Endothelial cell of umbilical vein (primary cell): ENCODE measurements around the gene SERPINA12. TPM values are rescaled to one million over a fixed set of nuclear protein-coding genes. Genes with fewer than 3 reads are reported as not detected.

ENCODE experiments used
- BruUV-seq: library from RNA; stranded (reverse); fragments of 400-500 nt; replicated peaks from 2 replicates; lab custom pipeline; 2021; lab: Mats Ljungman, UMichigan
- CTCF ChIA-PET: fragments of 300-600, 350-600 bp; sonication (Branson Sonifier 250); formaldehyde crosslinking; loops from one replicate; lab custom pipeline; 2021; ENCODE audit warnings: antibody characterized with exemption, inconsistent platforms; lab: Charles Lee
- POLR2A ChIA-PET: fragments of 300-600, 350-600 bp; sonication (Branson Sonifier 250); formaldehyde crosslinking; loops from one replicate; lab custom pipeline; 2021; ENCODE audit warnings: antibody characterized with exemption, inconsistent platforms; lab: Charles Lee
- DNase-seq: peaks from one replicate; pipeline ENCODE4 v3.0.0-alpha.2; 2011; ENCODE audit warnings: low read depth, low spot score
- FAIRE-seq: peaks from 2 replicates; lab custom pipeline; 2011; peaks lifted over from hg19 to GRCh38; lab: Jason Lieb, UNC
- H2AFZ ChIP-seq: 2 replicates; pipeline ENCODE4 v1.6.0; 2012; ENCODE audit warnings: low read depth, low read length, control low read depth, inconsistent platforms
- H3K27ac ChIP-seq: 2 replicates; pipeline ENCODE4 v1.5.1; 2011; ENCODE audit warnings: low read depth, mild to moderate bottlenecking, control low read depth, low read length, moderate library complexity; ENCODE audit not compliant: insufficient read depth
- H3K27me3 ChIP-seq, 2 experiments: 2 replicates each; pipeline versions ENCODE4 v1.6.0 to v1.6.1; 2011; ENCODE audit warnings: low read length in 2 of 2, mixed read lengths in 1 of 2; ENCODE audit not compliant: control insufficient read depth in 2 of 2, insufficient read depth in 2 of 2
- H3K36me3 ChIP-seq, 2 experiments: 2 replicates in 1 of 2; 3 replicates in 1 of 2; pipeline ENCODE4 v1.5.1; 2011; ENCODE audit warnings: low read length in 2 of 2, mild to moderate bottlenecking in 1 of 2, moderate library complexity in 1 of 2; ENCODE audit not compliant: control insufficient read depth in 2 of 2, insufficient read depth in 2 of 2; ENCODE audit errors: extremely low read depth in 1 of 2
- H3K4me1 ChIP-seq: 3 replicates; pipeline ENCODE4 v1.5.1; 2011; ENCODE audit warnings: mild to moderate bottlenecking, low read length; ENCODE audit not compliant: control insufficient read depth, insufficient read depth; ENCODE audit errors: extremely low read depth
- H3K4me2 ChIP-seq: 2 replicates; pipeline ENCODE4 v1.6.1; 2011; ENCODE audit warnings: low read length, control low read depth, mixed read lengths; ENCODE audit not compliant: insufficient read depth
- H3K4me3 ChIP-seq, 3 experiments: fragments of 200-600 bp in 1 of 3; sonication (generic), shearing (Covaris generic) in 1 of 3; replicated peaks in 1 of 3; 2 replicates each; pipeline ENCODE4 v1.5.1; 2011 to 2016; ENCODE audit warnings: control low read depth in 3 of 3, low read length in 3 of 3, mild to moderate bottlenecking in 2 of 3, inconsistent platforms in 1 of 3, low read depth in 1 of 3, moderate library complexity in 1 of 3; ENCODE audit not compliant: insufficient read depth in 1 of 3
- H3K79me2 ChIP-seq: 2 replicates; pipeline ENCODE4 v1.6.0; 2012; ENCODE audit warnings: low read length, inconsistent platforms; ENCODE audit not compliant: control insufficient read depth, insufficient read depth
- H3K9ac ChIP-seq: replicated peaks from 2 replicates; pipeline ENCODE3; 2011; ENCODE audit warnings: low read length, control low read depth; ENCODE audit not compliant: insufficient read depth; ENCODE audit errors: extremely low read depth
- H3K9me1 ChIP-seq: replicated peaks from 3 replicates; pipeline ENCODE4 v1.6.0; 2011; ENCODE audit warnings: mild to moderate bottlenecking, low read length; ENCODE audit not compliant: control insufficient read depth, insufficient read depth; ENCODE audit errors: extremely low read depth
- H3K9me3 ChIP-seq: replicated peaks from 2 replicates; pipeline ENCODE4 v1.5.1; 2012; ENCODE audit warnings: low read length, inconsistent platforms; ENCODE audit not compliant: control insufficient read depth, insufficient read depth
- H4K20me1 ChIP-seq: replicated peaks from 2 replicates; pipeline ENCODE3; 2011; ENCODE audit warnings: mild to moderate bottlenecking, low read length; ENCODE audit not compliant: control insufficient read depth, insufficient read depth; ENCODE audit errors: extremely low read depth
- EZH2 ChIP-seq: IDR thresholded peaks from 2 replicates; pipeline ENCODE4 v1.6.1; 2012; ENCODE audit warnings: borderline replicate concordance, low read depth, mild to moderate bottlenecking, moderate library complexity, low read length, inconsistent platforms; ENCODE audit not compliant: severe bottlenecking
- FOS ChIP-seq: IDR thresholded peaks from 2 replicates; pipeline ENCODE4 v1.6.1; 2011; ENCODE audit warnings: mild to moderate bottlenecking, low read length, moderate library complexity, borderline replicate concordance; ENCODE audit not compliant: insufficient read depth
- GATA2 ChIP-seq: IDR thresholded peaks from 2 replicates; pipeline ENCODE4 v1.7.0; 2011; ENCODE audit warnings: low read depth, mild to moderate bottlenecking, moderate library complexity, mixed read lengths, low read length; ENCODE audit not compliant: insufficient read length, insufficient read depth
- JUN ChIP-seq: IDR thresholded peaks from 2 replicates; pipeline ENCODE4 v1.6.1; 2011; ENCODE audit warnings: borderline replicate concordance, low read depth; ENCODE audit not compliant: insufficient read length, insufficient read depth
- MYC ChIP-seq: IDR thresholded peaks from one replicate; pipeline ENCODE4 v1.6.1; 2011; ENCODE audit warnings: mild to moderate bottlenecking, low read depth, low read length
- POLR2A ChIP-seq: IDR thresholded peaks from 2 replicates; pipeline ENCODE4 v1.6.1; 2012; ENCODE audit warnings: low read depth, mild to moderate bottlenecking, control low read depth, low read length
- POLR2AphosphoS5 ChIP-seq: IDR thresholded peaks from 2 replicates; pipeline ENCODE4 v1.6.1; 2012; ENCODE audit warnings: low read depth, mild to moderate bottlenecking, control low read depth, low read length, moderate library complexity; ENCODE audit not compliant: insufficient read depth
- dilution Hi-C: fragments of 300-500 bp; cut with MboI; formaldehyde crosslinking; loops from one replicate; pipeline ENCODE4 v1.15.0; 2019; ENCODE audit warnings: low sequenced_read_pairs; ENCODE audit not compliant: extremely low pct_ligation_motif_present
- intact Hi-C: fragments of 100-400 bp; cut with micrococcal nuclease; formaldehyde crosslinking; loops from one replicate; pipeline ENCODE4 v1.10.0; 2022
- polyA plus RNA-seq, 4 experiments: library from polyadenylated mRNA; depleted of rRNA in 3 of 4; stranded (reverse) in 3 of 4; unstranded in 1 of 4; fragments of >200 nt; gene quantifications; 2 replicates each; pipeline versions ENCODE4 v1.2.1 to v1.2.3, GENCODE V29; 2011 to 2012; ENCODE audit warnings: missing spikeins in 1 of 4
- total RNA-seq: library from RNA; stranded (reverse); gene quantifications from 2 replicates; pipeline ENCODE4 v1.2.3, GENCODE V29; 2021
- TF ChIP-seq, protein P1 (sequence below): IDR thresholded peaks from 2 replicates; pipeline ENCODE4 v1.6.1; 2011; ENCODE audit not compliant: insufficient read depth, insufficient read length
- TF ChIP-seq, protein P2 (sequence below), 2 donors: IDR thresholded peaks; 1 replicate in 1 of 2; 2 replicates in 1 of 2; pipeline ENCODE4 v1.5.1; 2011; ENCODE audit warnings: low read length in 2 of 2, mild to moderate bottlenecking in 2 of 2, moderate library complexity in 2 of 2, control low read depth in 1 of 2, inconsistent platforms in 1 of 2, low read depth in 1 of 2; ENCODE audit not compliant: insufficient read depth in 1 of 2; ENCODE audit errors: extremely low read depth in 1 of 2

The SERPINA12 gene
- total and polyA plus RNA-seq, 2 donors (not counting 3 experiments of a cell fraction or from before 2014, with no cell fraction given), result not detected

DNA sequence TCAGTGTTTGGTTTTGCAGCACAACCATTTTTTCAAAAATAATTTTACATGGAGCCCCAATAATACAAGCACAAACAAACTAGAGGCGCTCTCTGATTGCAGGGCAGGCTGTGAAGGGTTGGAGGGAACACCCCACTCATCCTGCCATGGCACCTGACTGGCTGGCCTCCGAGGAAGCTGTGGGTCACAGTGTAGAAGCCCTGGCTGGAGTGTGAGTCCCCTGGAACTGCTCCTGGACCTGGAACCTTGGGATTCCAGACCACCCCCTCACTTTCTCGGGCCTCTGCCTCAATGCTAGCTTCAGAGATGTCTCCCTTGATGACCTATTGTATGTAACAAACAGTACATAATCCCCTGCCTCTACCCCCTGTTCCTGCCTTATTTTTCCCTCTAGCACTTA lies 14.8 kb upstream of the SERPINA12 start:
- DNase-seq (no peak), FAIRE-seq (no peak)
- Histone ChIP-seq H3K27ac (no peak overlapping the region), H3K4me2 (no peak overlapping the region), H3K9me1 (no peaks in the 10 kb centered on the region), H3K36me3 (no peaks in the 10 kb centered on the region), H3K4me1 (no peaks in the 10 kb centered on the region), H3K4me3 (no peak overlapping the region), H4K20me1 (no peaks in the 10 kb centered on the region), H3K27me3 (no peaks in the 10 kb centered on the region), H3K9me3 (no peaks in the 10 kb centered on the region), H3K79me2 (no peaks in the 10 kb centered on the region), H2AFZ (no peak overlapping the region), H3K9ac (no peak overlapping the region)
- dilution Hi-C loops, result no loop called here
- intact Hi-C loops, result no loop called here
- BruUV-seq, result no TSS peak
- ChIA-PET CTCF (no interaction called here), POLR2A (no interaction called here)
- no peak for TF ChIP-seq GATA2
- TF ChIP-seq JUN, result no peak
- TF ChIP-seq POLR2AphosphoS5, result no peak
- TF ChIP-seq, protein P1, sequence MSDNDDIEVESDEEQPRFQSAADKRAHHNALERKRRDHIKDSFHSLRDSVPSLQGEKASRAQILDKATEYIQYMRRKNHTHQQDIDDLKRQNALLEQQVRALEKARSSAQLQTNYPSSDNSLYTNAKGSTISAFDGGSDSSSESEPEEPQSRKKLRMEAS, result no peak
- TF ChIP-seq MYC, result no peak
- TF ChIP-seq, protein P2, sequence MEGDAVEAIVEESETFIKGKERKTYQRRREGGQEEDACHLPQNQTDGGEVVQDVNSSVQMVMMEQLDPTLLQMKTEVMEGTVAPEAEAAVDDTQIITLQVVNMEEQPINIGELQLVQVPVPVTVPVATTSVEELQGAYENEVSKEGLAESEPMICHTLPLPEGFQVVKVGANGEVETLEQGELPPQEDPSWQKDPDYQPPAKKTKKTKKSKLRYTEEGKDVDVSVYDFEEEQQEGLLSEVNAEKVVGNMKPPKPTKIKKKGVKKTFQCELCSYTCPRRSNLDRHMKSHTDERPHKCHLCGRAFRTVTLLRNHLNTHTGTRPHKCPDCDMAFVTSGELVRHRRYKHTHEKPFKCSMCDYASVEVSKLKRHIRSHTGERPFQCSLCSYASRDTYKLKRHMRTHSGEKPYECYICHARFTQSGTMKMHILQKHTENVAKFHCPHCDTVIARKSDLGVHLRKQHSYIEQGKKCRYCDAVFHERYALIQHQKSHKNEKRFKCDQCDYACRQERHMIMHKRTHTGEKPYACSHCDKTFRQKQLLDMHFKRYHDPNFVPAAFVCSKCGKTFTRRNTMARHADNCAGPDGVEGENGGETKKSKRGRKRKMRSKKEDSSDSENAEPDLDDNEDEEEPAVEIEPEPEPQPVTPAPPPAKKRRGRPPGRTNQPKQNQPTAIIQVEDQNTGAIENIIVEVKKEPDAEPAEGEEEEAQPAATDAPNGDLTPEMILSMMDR (IDR thresholded peaks at IDR 0.05; ENCODE audit: extremely low read depth in 1 of 2, insufficient read depth in 1 of 2, low read depth in 1 of 2, low read length in 2 of 2), result no peak
- TF ChIP-seq POLR2A, result no peak
- TF ChIP-seq FOS, result no peak
- TF ChIP-seq EZH2, result no peak
